ENCODE data around the gene CLEC16A. TPM values are rescaled to one million over a fixed set of nuclear protein-coding genes. Genes with fewer than 3 reads are reported as not detected.

Gene CLEC16A
- polyA plus RNA-seq, 3 donors: 3.4 to 12.0 (median 5.8) TPM

DNA sequence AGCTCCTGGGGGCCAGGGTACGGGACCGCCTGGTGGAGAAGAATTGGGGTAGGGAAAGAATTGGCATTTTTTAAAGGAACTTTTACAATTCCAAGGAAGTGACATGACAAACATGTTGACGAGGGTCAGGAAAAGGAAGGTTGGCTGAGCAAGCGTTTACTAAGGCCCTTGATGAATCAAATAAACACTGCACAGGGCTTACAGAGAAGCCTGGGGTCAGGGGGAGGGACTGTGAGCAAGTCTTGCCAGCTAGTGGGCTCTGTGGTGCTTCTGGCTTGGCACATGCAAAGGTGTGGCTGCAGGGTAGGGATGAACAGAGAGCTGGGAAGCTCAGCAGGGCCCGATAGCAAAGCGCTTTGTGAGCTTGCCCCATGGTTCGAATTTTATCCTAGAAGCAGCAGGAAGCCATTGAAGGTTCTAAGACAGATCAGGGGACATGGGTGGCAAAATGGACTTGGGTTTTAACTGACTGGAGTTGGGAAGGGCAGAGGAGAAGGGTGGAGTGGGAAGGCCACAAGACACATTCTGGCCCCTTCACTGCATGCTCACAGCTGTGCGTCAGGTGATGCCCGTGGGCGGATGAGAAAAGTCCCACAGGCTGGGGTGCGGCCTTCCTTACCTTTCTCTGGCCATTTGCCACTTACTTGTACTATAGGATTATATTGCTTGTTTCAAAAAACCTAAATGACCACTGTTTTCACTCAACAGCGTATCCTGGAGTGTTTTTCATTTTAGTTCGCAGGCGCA lies 193.8 kb downstream of the CLEC16A start:
- no peak overlapping the region for H2AFZ ChIP-seq (ENCODE audit: insufficient read depth, low read depth, low read length, poor library complexity, severe bottlenecking)
- peak overlapping the region in 2 of 7 donors; percentile 55 to 74 for H3K27ac Mint-ChIP-seq
- H3K9me3 ChIP-seq (replicated peaks in 1 of 2; ENCODE audit: control insufficient read depth in 1 of 2, insufficient read depth in 1 of 2, low read length in 2 of 2): no peaks in the 10 kb centered on the region
- intact Hi-C loops (cut with micrococcal nuclease): no loop called here
- peaks cover 0 to 22% of the 10 kb centered on the region in 2 donors for H3K36me3 ChIP-seq (replicated peaks in 1 of 2; ENCODE audit: control insufficient read depth in 1 of 2, insufficient read depth in 2 of 2, low read length in 2 of 2)
- peaks cover 49% of the 10 kb centered on the region for H3K4me1 Mint-ChIP-seq
- H3K79me2 ChIP-seq (ENCODE audit: insufficient read depth, low read length): no peaks in the 10 kb centered on the region
- no peaks in the 10 kb centered on the region for H3K27me3 ChIP-seq (ENCODE audit: control insufficient read depth in 2 of 2, insufficient read depth in 2 of 2, low read length in 2 of 2)
- no peak overlapping the region for H3K4me2 ChIP-seq (replicated peaks; ENCODE audit: extremely low read depth, low read length, poor library complexity, severe bottlenecking)
- no peaks in the 10 kb centered on the region for H3K9me3 Mint-ChIP-seq
- H3K4me1 ChIP-seq (ENCODE audit: control insufficient read depth in 1 of 2, insufficient read depth in 2 of 2, low read length in 2 of 2): peaks cover 16 to 26% of the 10 kb centered on the region in 2 donors
- no peak for DNase-seq
- WGBS (ENCODE audit: insufficient coverage): 87% methylated on average over 5 of the region's 14 CpGs
- H3K4me3 ChIP-seq (replicated peaks in 1 of 3; ENCODE audit: low read depth in 2 of 3, low read length in 3 of 3): no peak overlapping the region
- no peak overlapping the region for H3K27ac ChIP-seq (ENCODE audit: low read depth in 1 of 2, low read length in 2 of 2)
- H3K36me3 Mint-ChIP-seq: peaks cover 48 to 57% of the 10 kb centered on the region in 2 donors
- no peak overlapping the region for H3K9ac ChIP-seq (ENCODE audit: insufficient read depth, low read length, poor library complexity, severe bottlenecking)
- H3K4me3 Mint-ChIP-seq: no peak overlapping the region
- no peak for TF ChIP-seq CTCF (IDR thresholded peaks at IDR 0.05)
- no peaks in the 10 kb centered on the region for H4K20me1 ChIP-seq (ENCODE audit: insufficient read depth, low read length)
- H3K27me3 Mint-ChIP-seq (ENCODE audit: low read depth in 3 of 3): peaks cover 0 to 4% (median 0%) of the 10 kb centered on the region in 3 donors

DNA sequence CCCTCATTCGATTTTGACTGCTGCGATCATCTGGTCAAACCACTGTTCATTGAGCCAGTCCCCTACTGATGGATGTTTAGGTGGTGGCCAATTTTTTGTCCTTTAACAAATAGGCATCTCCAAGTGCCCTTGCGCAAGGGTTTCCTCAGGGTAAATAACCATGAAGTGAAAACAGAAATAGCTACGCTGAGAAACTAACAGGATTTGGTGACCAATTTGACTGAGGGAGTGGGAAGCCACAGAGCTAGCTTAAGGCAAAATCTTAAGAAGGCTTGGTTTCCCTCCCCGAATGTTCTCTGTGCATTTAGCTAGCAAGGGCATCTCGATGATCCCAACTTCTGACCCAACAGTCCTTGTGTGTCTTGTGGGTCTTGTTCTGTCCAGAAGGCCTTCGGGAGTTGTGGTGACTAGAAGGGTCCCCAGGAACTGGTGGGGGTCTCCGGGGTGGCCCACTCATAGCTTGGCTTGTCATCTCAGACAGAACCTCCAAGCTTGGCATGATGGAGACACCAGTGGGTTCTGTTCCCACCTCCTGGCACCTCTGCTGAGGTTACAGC lies 194.5 kb downstream of the CLEC16A start:
- no peaks in the 10 kb centered on the region for H4K20me1 ChIP-seq (ENCODE audit: insufficient read depth, low read length)
- peaks cover 0 to 4% (median 0%) of the 10 kb centered on the region in 3 donors for H3K27me3 Mint-ChIP-seq (ENCODE audit: low read depth in 3 of 3)
- no peak for DNase-seq
- H3K9me3 ChIP-seq (replicated peaks in 1 of 2; ENCODE audit: control insufficient read depth in 1 of 2, insufficient read depth in 1 of 2, low read length in 2 of 2): no peaks in the 10 kb centered on the region
- no peak overlapping the region for H3K27ac Mint-ChIP-seq
- H3K4me3 ChIP-seq (replicated peaks in 1 of 3; ENCODE audit: low read depth in 2 of 3, low read length in 3 of 3): no peak overlapping the region
- no peak overlapping the region for H3K4me2 ChIP-seq (replicated peaks; ENCODE audit: extremely low read depth, low read length, poor library complexity, severe bottlenecking)
- intact Hi-C loops (cut with micrococcal nuclease): no loop called here
- no peaks in the 10 kb centered on the region for H3K27me3 ChIP-seq (ENCODE audit: control insufficient read depth in 2 of 2, insufficient read depth in 2 of 2, low read length in 2 of 2)
- peaks cover 42% of the 10 kb centered on the region for H3K4me1 Mint-ChIP-seq
- peaks cover 52 to 54% of the 10 kb centered on the region in 2 donors for H3K36me3 Mint-ChIP-seq
- H3K9ac ChIP-seq (ENCODE audit: insufficient read depth, low read length, poor library complexity, severe bottlenecking): no peak overlapping the region
- TF ChIP-seq CTCF (IDR thresholded peaks at IDR 0.05): no peak
- H3K79me2 ChIP-seq (ENCODE audit: insufficient read depth, low read length): no peaks in the 10 kb centered on the region
- H3K9me3 Mint-ChIP-seq: no peaks in the 10 kb centered on the region
- H3K4me3 Mint-ChIP-seq: no peak overlapping the region
- no peak overlapping the region for H2AFZ ChIP-seq (ENCODE audit: insufficient read depth, low read depth, low read length, poor library complexity, severe bottlenecking)
- H3K4me1 ChIP-seq (ENCODE audit: control insufficient read depth in 1 of 2, insufficient read depth in 2 of 2, low read length in 2 of 2): peaks cover 16 to 26% of the 10 kb centered on the region in 2 donors
- peaks cover 0 to 22% of the 10 kb centered on the region in 2 donors for H3K36me3 ChIP-seq (replicated peaks in 1 of 2; ENCODE audit: control insufficient read depth in 1 of 2, insufficient read depth in 2 of 2, low read length in 2 of 2)
- no peak overlapping the region for H3K27ac ChIP-seq (ENCODE audit: low read depth in 1 of 2, low read length in 2 of 2)
- WGBS (ENCODE audit: insufficient coverage): 87% methylated on average over 3 of the region's 8 CpGs

Data from CD14-positive monocyte (primary cell).